Dendritic cell treated with granulocyte-macrophage colony-stimulating factor and Interleukin-4, amounts not matched to agents 40 ng/mL and 50 ng/mL, for 4 days (primary cell): ENCODE measurements around the gene TBC1D26.
"Not testable (repeated sequence)": the region's sequence is repeated elsewhere in the genome, so short reads cannot be mapped to it uniquely, and the experiment has no call there.

Source experiments
- H3K27ac Mint-ChIP-seq: one replicate; pipeline ENCODE4 v1.8.0; 2022; ENCODE audit warnings: mild to moderate bottlenecking, mixed read lengths
- H3K27me3 Mint-ChIP-seq: one replicate; pipeline ENCODE4 v1.8.0; 2022; ENCODE audit warnings: mild to moderate bottlenecking, mixed read lengths
- H3K36me3 Mint-ChIP-seq: one replicate; pipeline ENCODE4 v1.8.0; 2022; ENCODE audit warnings: low read depth, mixed read lengths
- H3K4me1 Mint-ChIP-seq: one replicate; pipeline ENCODE4 v1.8.0; 2022; ENCODE audit warnings: low read depth, mixed read lengths
- H3K4me3 Mint-ChIP-seq: one replicate; pipeline ENCODE4 v1.8.0; 2022; ENCODE audit warnings: mild to moderate bottlenecking, moderate library complexity, mixed read lengths
- H3K9me3 Mint-ChIP-seq: one replicate; pipeline ENCODE4 v1.8.0; 2022; ENCODE audit warnings: mixed read lengths
- intact Hi-C: fragments of 100-400 bp; cut with micrococcal nuclease; formaldehyde crosslinking; loops from one replicate; pipeline ENCODE4 v1.15.0; 2022

TBC1D26 gene

GRCh38 chr17:15777717-15778116 lies 45.6 kb downstream of the TBC1D26 start:
- H3K27me3 Mint-ChIP-seq, result peaks cover 10% of the 10 kb centered on the region
- intact Hi-C loops, result no loop called here
- H3K36me3 Mint-ChIP-seq, result no peaks in the 10 kb centered on the region
- no peak overlapping the region for H3K4me3 Mint-ChIP-seq
- H3K27ac Mint-ChIP-seq, result no peak overlapping the region
- H3K4me1 Mint-ChIP-seq, result no peaks in the 10 kb centered on the region
- peaks cover 42% of the 10 kb centered on the region for H3K9me3 Mint-ChIP-seq

- Mint-ChIP-seq H3K4me1 (peaks cover 3% of the 10 kb centered on the region), H3K9me3 (peaks cover 42% of the 10 kb centered on the region), H3K27me3 (peaks cover 22% of the 10 kb centered on the region), H3K36me3 (no peaks in the 10 kb centered on the region), H3K27ac (no peak overlapping the region), H3K4me3 (no peak overlapping the region)
- intact Hi-C loops, result no loop called here
Observed at GRCh38 chr17:15779119-15779518, 47.0 kb downstream of the TBC1D26 start.

GRCh38 chr17:15780188-15780587 lies 48.1 kb downstream of the TBC1D26 start:
- peaks cover 8% of the 10 kb centered on the region for H3K4me1 Mint-ChIP-seq
- no peaks in the 10 kb centered on the region for H3K36me3 Mint-ChIP-seq
- intact Hi-C loops, result no loop called here
- H3K4me3 Mint-ChIP-seq, result no peak overlapping the region
- H3K9me3 Mint-ChIP-seq, result peaks cover 35% of the 10 kb centered on the region
- peaks cover 20% of the 10 kb centered on the region for H3K27me3 Mint-ChIP-seq
- H3K27ac Mint-ChIP-seq, result no peak overlapping the region

- Mint-ChIP-seq H3K9me3 (peaks cover 20% of the 10 kb centered on the region), H3K36me3 (no peaks in the 10 kb centered on the region), H3K4me3 (peak overlapping the region; percentile 83), H3K4me1 (peaks cover 15% of the 10 kb centered on the region), H3K27me3 (peaks cover 23% of the 10 kb centered on the region), H3K27ac (peak overlapping the region; percentile 67)
- intact Hi-C loops, result no loop called here
Observed at GRCh38 chr17:15782866-15783265, 50.8 kb downstream of the TBC1D26 start.

GRCh38 chr17:15783461-15783860 lies 51.4 kb downstream of the TBC1D26 start:
- intact Hi-C loops, result no loop called here
- H3K36me3 Mint-ChIP-seq, result no peaks in the 10 kb centered on the region
- H3K4me1 Mint-ChIP-seq, result peaks cover 15% of the 10 kb centered on the region
- peaks cover 23% of the 10 kb centered on the region for H3K27me3 Mint-ChIP-seq
- peaks cover 18% of the 10 kb centered on the region for H3K9me3 Mint-ChIP-seq
- peak overlapping the region; percentile 83 for H3K4me3 Mint-ChIP-seq
- H3K27ac Mint-ChIP-seq, result no peak overlapping the region

- peaks cover 15% of the 10 kb centered on the region for H3K4me1 Mint-ChIP-seq
- H3K9me3 Mint-ChIP-seq, H3K36me3 Mint-ChIP-seq, intact Hi-C loops, H3K4me3 Mint-ChIP-seq, H3K27ac Mint-ChIP-seq: not testable (repeated sequence)
- H3K27me3 Mint-ChIP-seq, result peaks cover 23% of the 10 kb centered on the region
Observed at GRCh38 chr17:15784351-15784750, 52.3 kb downstream of the TBC1D26 start.

GRCh38 chr17:15787363-15788075 lies 55.4 kb downstream of the TBC1D26 start:
- H3K36me3 Mint-ChIP-seq, intact Hi-C loops, H3K9me3 Mint-ChIP-seq, H3K4me3 Mint-ChIP-seq, H3K27ac Mint-ChIP-seq: not testable (repeated sequence)
- Mint-ChIP-seq H3K27me3 (peaks cover 17% of the 10 kb centered on the region), H3K4me1 (peaks cover 15% of the 10 kb centered on the region)

GRCh38 chr17:15788365-15788764 lies 56.3 kb downstream of the TBC1D26 start:
- H3K4me3 Mint-ChIP-seq, H3K27me3 Mint-ChIP-seq, H3K9me3 Mint-ChIP-seq, intact Hi-C loops, H3K36me3 Mint-ChIP-seq, H3K27ac Mint-ChIP-seq: not testable (repeated sequence)
- peaks cover 15% of the 10 kb centered on the region for H3K4me1 Mint-ChIP-seq
